Ovary (tissue), 3 donors: ENCODE data around the gene SYK.

Experiments used
- CTCF ChIP-seq, 3 donors: fragments of 450-650 bp in 2 of 3; fragments of 200-600 bp in 1 of 3; IDR thresholded peaks; one replicate each; pipeline versions ENCODE4 v1.5.1 to v1.8.0; 2016 to 2022; ENCODE audit warnings: antibody characterized with exemption in 3 of 3, mild to moderate bottlenecking in 1 of 3
- POLR2A ChIP-seq: fragments of 450-650 bp; IDR thresholded peaks from one replicate; pipeline ENCODE4 v1.6.1; 2017; ENCODE audit warnings: antibody characterized with exemption, mild to moderate bottlenecking, moderate library complexity
- donor health status: DM: no; HTN: no; CAD: no.

GRCh38 chr9:90907790-90908189, 106.2 kb downstream of the SYK start:
- TF ChIP-seq CTCF (IDR thresholded peaks at IDR 0.05) (no peak), POLR2A (no peak)
